Measurements from ENCODE around the gene PRKN. TPM values are rescaled to one million over a fixed set of nuclear protein-coding genes. Genes with fewer than 3 reads are reported as not detected.

The PRKN gene
- total and polyA plus RNA-seq, 9 of the 15 experiments (the other 6 are each of a cell fraction or from before 2014, with no cell fraction given), result 0.03 to 0.96 (median 0.15) TPM; not detected in 2

DNA sequence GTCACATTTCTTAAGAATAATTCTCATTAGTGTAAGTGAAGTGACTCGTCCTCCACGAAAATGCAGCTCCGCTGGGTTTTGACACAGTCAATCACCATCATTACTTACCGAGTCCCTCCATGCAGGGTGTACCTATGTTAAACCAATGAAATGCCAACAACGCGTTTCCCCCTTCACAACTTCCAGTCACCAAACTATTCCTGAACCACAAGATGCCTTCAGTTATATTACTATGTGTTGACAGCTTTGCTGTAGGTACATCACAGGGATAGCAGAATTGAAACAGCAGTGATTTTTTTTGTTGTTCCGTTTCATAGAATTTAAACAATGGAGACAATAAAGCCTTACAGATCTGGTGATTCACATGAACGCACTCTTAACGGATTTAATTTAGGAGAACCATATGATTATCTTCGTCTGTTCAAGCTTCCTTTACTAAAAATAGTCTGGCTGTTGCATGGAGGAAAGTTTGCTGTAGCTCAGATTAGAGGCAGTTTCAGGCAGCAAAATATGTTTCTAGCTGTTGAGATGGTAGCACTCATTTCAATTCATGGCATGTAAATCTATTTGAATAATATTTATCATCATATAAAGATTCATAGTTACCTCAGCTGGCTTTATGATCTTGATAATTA, 652.8 kb downstream of the PRKN start:
- WGBS (ENCODE audit: insufficient coverage, low coverage, missing lambda C conversion rate), result under 1% methylated on average over 10 of the region's 10 CpGs
- BruUV-seq (replicated peaks), result no TSS peak
- POLR2A ChIA-PET, result interaction anchor here (0.8 kb wide), 1 partner anchor 68 kb away, joined by 3 read pairs; no protein-coding TSS in a partner anchor

DNA sequence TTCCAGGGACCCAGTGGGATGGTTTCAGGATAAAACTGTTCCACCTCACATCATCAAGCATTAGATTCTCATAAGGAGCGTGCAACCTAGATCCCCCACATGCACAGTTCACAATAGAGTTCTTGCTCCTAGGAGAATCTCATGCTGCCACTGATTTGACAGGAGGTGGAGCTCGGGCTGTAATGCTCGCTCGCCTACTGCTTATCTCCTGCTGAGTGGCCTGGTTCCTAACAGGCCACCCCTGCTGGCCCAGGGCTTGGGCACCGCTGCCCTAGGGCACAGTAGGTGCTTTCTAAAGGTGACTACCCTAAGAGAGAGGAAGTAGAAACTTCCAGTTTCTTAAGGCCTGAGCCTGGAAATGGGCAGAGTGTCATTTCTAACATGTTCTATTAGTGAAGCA, 656.9 kb downstream of the PRKN start:
- DNase-seq (ENCODE audit: extremely low read depth in 1 of 4, low spot score in 3 of 4) (no peak), FAIRE-seq (no peak), ATAC-seq (no peak)
- Histone ChIP-seq H3K27me3 (ENCODE audit: control insufficient read depth in 2 of 2, insufficient read depth in 2 of 2, low read length in 2 of 2) (no peaks in the 10 kb centered on the region), H3K4me1 (replicated peaks in 1 of 2; ENCODE audit: control insufficient read depth in 2 of 2, insufficient read depth in 2 of 2, low read length in 2 of 2) (no peaks in the 10 kb centered on the region), H3K9me1 (ENCODE audit: control insufficient read depth, insufficient read depth, low read length) (no peaks in the 10 kb centered on the region), H4K20me1 (replicated peaks; ENCODE audit: control insufficient read depth, insufficient read depth, low read length) (no peaks in the 10 kb centered on the region), H3K36me3 (ENCODE audit: control insufficient read depth, insufficient read depth, low read length) (no peaks in the 10 kb centered on the region), H3K79me2 (ENCODE audit: control insufficient read depth, insufficient read depth, low read length) (no peaks in the 10 kb centered on the region), H2AFZ (ENCODE audit: low read depth, low read length) (no peak overlapping the region), H3K27ac (ENCODE audit: extremely low read depth, low read depth, low read length) (no peak overlapping the region), H3K4me3 (no peak overlapping the region), H3K4me2 (ENCODE audit: insufficient read depth, low read length) (no peak overlapping the region), H3K9ac (ENCODE audit: insufficient read depth in 1 of 2, low read depth in 2 of 2, low read length in 2 of 2) (no peak overlapping the region), H3K9me3 (replicated peaks; ENCODE audit: control insufficient read depth, insufficient read depth, low read depth, low read length) (no peaks in the 10 kb centered on the region)
- 2% methylated on average over 5 of the region's 5 CpGs for WGBS (ENCODE audit: insufficient coverage, low coverage, missing lambda C conversion rate)
- POLR2A ChIA-PET, result no interaction called here
- in situ Hi-C loops (cut with MboI) (no loop called here), intact Hi-C loops (cut with micrococcal nuclease) (no loop called here)
- CTCF ChIA-PET (ENCODE audit: low intra/inter-chr PET ratio), result no interaction called here
- no TSS peak for BruUV-seq (replicated peaks)
- TF ChIP-seq, protein P1, sequence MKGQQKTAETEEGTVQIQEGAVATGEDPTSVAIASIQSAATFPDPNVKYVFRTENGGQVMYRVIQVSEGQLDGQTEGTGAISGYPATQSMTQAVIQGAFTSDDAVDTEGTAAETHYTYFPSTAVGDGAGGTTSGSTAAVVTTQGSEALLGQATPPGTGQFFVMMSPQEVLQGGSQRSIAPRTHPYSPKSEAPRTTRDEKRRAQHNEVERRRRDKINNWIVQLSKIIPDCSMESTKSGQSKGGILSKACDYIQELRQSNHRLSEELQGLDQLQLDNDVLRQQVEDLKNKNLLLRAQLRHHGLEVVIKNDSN (CRISPR knock-in tag; IDR thresholded peaks at IDR 0.05), result no peak
- no peak for TF ChIP-seq ZNF695 (CRISPR knock-in tag; IDR thresholded peaks at IDR 0.05)
- TF ChIP-seq, protein P2, sequence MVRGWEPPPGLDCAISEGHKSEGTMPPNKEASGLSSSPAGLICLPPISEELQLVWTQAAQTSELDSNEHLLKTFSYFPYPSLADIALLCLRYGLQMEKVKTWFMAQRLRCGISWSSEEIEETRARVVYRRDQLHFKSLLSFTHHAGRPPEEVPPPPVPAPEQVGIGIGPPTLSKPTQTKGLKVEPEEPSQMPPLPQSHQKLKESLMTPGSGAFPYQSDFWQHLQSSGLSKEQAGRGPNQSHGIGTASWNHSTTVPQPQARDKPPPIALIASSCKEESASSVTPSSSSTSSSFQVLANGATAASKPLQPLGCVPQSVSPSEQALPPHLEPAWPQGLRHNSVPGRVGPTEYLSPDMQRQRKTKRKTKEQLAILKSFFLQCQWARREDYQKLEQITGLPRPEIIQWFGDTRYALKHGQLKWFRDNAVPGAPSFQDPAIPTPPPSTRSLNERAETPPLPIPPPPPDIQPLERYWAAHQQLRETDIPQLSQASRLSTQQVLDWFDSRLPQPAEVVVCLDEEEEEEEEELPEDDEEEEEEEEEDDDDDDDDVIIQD (CRISPR knock-in tag; IDR thresholded peaks at IDR 0.05), result no peak
- TF ChIP-seq, protein P3, sequence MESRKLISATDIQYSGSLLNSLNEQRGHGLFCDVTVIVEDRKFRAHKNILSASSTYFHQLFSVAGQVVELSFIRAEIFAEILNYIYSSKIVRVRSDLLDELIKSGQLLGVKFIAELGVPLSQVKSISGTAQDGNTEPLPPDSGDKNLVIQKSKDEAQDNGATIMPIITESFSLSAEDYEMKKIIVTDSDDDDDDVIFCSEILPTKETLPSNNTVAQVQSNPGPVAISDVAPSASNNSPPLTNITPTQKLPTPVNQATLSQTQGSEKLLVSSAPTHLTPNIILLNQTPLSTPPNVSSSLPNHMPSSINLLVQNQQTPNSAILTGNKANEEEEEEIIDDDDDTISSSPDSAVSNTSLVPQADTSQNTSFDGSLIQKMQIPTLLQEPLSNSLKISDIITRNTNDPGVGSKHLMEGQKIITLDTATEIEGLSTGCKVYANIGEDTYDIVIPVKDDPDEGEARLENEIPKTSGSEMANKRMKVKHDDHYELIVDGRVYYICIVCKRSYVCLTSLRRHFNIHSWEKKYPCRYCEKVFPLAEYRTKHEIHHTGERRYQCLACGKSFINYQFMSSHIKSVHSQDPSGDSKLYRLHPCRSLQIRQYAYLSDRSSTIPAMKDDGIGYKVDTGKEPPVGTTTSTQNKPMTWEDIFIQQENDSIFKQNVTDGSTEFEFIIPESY (CRISPR knock-in tag; IDR thresholded peaks at IDR 0.05), result no peak
- no peak for TF ChIP-seq PHF8 (IDR thresholded peaks at IDR 0.05; ENCODE audit: borderline replicate concordance, low read length)
- no peak for TF ChIP-seq FOSL1 (tag; conservative IDR thresholded peaks at IDR 0.05)
- TF ChIP-seq ZNF699 (CRISPR knock-in tag; IDR thresholded peaks at IDR 0.05; ENCODE audit: insufficient replicate concordance), result no peak
- no peak for TF ChIP-seq ZNF347 (CRISPR knock-in tag; IDR thresholded peaks at IDR 0.05; ENCODE audit: low read depth)

More for the DNA sequence above, 652.8 kb downstream of the PRKN start:
- intact Hi-C loops (cut with micrococcal nuclease), result no loop called here
- Histone ChIP-seq H3K27me3 (ENCODE audit: control insufficient read depth in 2 of 2, insufficient read depth in 2 of 2, low read length in 2 of 2) (no peaks in the 10 kb centered on the region), H3K27ac (ENCODE audit: extremely low read depth, low read depth, low read length) (no peak overlapping the region), H3K79me2 (ENCODE audit: control insufficient read depth, insufficient read depth, low read length) (no peaks in the 10 kb centered on the region), H3K9me3 (replicated peaks; ENCODE audit: control insufficient read depth, insufficient read depth, low read depth, low read length) (no peaks in the 10 kb centered on the region; the same call in 1 of the 2 replicates), H3K36me3 (ENCODE audit: control insufficient read depth, insufficient read depth, low read length) (no peaks in the 10 kb centered on the region), H3K4me2 (ENCODE audit: insufficient read depth, low read length) (no peak overlapping the region), H2AFZ (ENCODE audit: low read depth, low read length) (no peak overlapping the region), H4K20me1 (replicated peaks; ENCODE audit: control insufficient read depth, insufficient read depth, low read length) (no peaks in the 10 kb centered on the region), H3K4me1 (replicated peaks in 1 of 2; ENCODE audit: control insufficient read depth in 2 of 2, insufficient read depth in 2 of 2, low read length in 2 of 2) (no peaks in the 10 kb centered on the region), H3K9me1 (ENCODE audit: control insufficient read depth, insufficient read depth, low read length) (no peaks in the 10 kb centered on the region), H3K4me3 (no peak overlapping the region), H3K9ac (ENCODE audit: insufficient read depth in 1 of 2, low read depth in 2 of 2, low read length in 2 of 2) (no peak overlapping the region)
- TF ChIP-seq NFIX (CRISPR knock-in tag; IDR thresholded peaks at IDR 0.05; ENCODE audit: low read depth), result no peak
- TF ChIP-seq, protein P4, sequence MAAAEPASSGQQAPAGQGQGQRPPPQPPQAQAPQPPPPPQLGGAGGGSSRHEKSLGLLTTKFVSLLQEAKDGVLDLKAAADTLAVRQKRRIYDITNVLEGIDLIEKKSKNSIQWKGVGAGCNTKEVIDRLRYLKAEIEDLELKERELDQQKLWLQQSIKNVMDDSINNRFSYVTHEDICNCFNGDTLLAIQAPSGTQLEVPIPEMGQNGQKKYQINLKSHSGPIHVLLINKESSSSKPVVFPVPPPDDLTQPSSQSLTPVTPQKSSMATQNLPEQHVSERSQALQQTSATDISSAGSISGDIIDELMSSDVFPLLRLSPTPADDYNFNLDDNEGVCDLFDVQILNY (CRISPR knock-in tag; IDR thresholded peaks at IDR 0.05), result no peak
- TF ChIP-seq YBX1 (IDR thresholded peaks at IDR 0.05), result no peak
- CTCF ChIA-PET (ENCODE audit: low intra/inter-chr PET ratio), result no interaction called here
- ATAC-seq (no peak), FAIRE-seq (no peak), DNase-seq (ENCODE audit: extremely low read depth in 1 of 4, low spot score in 3 of 4) (no peak)
- in situ Hi-C loops (cut with MboI), result no loop called here
